ENCODE results near the gene MCTP1. TPM values are rescaled to one million over a fixed set of nuclear protein-coding genes. Genes with fewer than 3 reads are reported as not detected.

Gene MCTP1
- total and polyA plus RNA-seq, 4 experiments from 2014 or later, result 0.31 to 0.42 (median 0.39) TPM; not detected in 1

GRCh38 chr5:94815313-94816039 is 469.4 kb downstream of the MCTP1 start:
- Mint-ChIP-seq H3K36me3 (no peaks in the 10 kb centered on the region), H3K4me1 (no peaks in the 10 kb centered on the region), H3K27me3 (peaks cover 0 to 5% of the 10 kb centered on the region in 2 donors), H3K27ac (no peak overlapping the region), H3K4me3 (no peak overlapping the region), H3K9me3 (no peaks in the 10 kb centered on the region)
- H3K27ac ChIP-seq (ENCODE audit: low read depth, low read length), result no peak overlapping the region
- no peaks in the 10 kb centered on the region for H3K36me3 ChIP-seq (ENCODE audit: insufficient read depth, low read length)
- DNase-seq, result no peak
- no peak overlapping the region for H3K4me3 ChIP-seq (ENCODE audit: low read length in 2 of 2)
- intact Hi-C loops (cut with micrococcal nuclease), result no loop called here
- POLR2A ChIA-PET (ENCODE audit: partially characterized antibody), result no interaction called here
- CTCF ChIA-PET (ENCODE audit: partially characterized antibody), result no interaction called here
- H3K27me3 ChIP-seq (ENCODE audit: insufficient read depth, low read length), result no peaks in the 10 kb centered on the region
- no peaks in the 10 kb centered on the region for H3K4me1 ChIP-seq (ENCODE audit: insufficient read depth, low read length)
- no peaks in the 10 kb centered on the region for H3K9me3 ChIP-seq (ENCODE audit: control insufficient read depth in 1 of 2, low read length in 2 of 2)

DNA sequence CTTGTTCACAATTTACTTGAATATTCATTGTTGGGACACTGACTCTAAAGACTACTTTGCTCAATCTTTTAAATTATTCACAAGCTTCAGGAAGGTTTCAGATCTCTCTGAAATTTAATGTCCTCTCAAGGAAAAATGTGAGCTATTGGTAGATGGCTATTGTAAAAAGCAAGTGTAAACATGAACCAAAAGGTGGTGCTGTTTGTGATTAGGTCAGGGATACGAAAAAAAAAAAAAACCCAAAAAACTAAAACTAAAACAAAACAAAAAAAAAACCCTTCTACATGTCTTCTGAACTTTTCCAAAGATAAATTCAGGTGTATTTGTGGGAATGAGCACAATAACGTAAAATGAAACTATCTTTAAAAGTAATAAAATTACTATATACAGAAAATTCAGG is 472.7 kb downstream of the MCTP1 start:
- H3K27ac Mint-ChIP-seq, result no peak overlapping the region
- no peaks in the 10 kb centered on the region for H3K27me3 ChIP-seq (ENCODE audit: insufficient read depth, low read length)
- no peak for DNase-seq
- H3K27me3 Mint-ChIP-seq, result peaks cover 0 to 5% of the 10 kb centered on the region in 2 donors
- H3K9me3 Mint-ChIP-seq, result no peaks in the 10 kb centered on the region
- H3K4me1 Mint-ChIP-seq, result no peaks in the 10 kb centered on the region
- no peak overlapping the region for H3K27ac ChIP-seq (ENCODE audit: low read depth, low read length)
- intact Hi-C loops (cut with micrococcal nuclease), result no loop called here
- no peaks in the 10 kb centered on the region for H3K36me3 Mint-ChIP-seq
- no peaks in the 10 kb centered on the region for H3K9me3 ChIP-seq (ENCODE audit: control insufficient read depth in 1 of 2, low read length in 2 of 2)
- no peaks in the 10 kb centered on the region for H3K36me3 ChIP-seq (ENCODE audit: insufficient read depth, low read length)
- CTCF ChIA-PET (ENCODE audit: partially characterized antibody), result interaction anchor here (1.2 kb wide), 1 partner anchor 22 kb away, joined by 3 read pairs; no protein-coding TSS in a partner anchor
- H3K4me3 ChIP-seq (ENCODE audit: low read length in 2 of 2), result no peak overlapping the region
- no peak overlapping the region for H3K4me3 Mint-ChIP-seq
- POLR2A ChIA-PET (ENCODE audit: partially characterized antibody), result no interaction called here
- no peaks in the 10 kb centered on the region for H3K4me1 ChIP-seq (ENCODE audit: insufficient read depth, low read length)

DNA sequence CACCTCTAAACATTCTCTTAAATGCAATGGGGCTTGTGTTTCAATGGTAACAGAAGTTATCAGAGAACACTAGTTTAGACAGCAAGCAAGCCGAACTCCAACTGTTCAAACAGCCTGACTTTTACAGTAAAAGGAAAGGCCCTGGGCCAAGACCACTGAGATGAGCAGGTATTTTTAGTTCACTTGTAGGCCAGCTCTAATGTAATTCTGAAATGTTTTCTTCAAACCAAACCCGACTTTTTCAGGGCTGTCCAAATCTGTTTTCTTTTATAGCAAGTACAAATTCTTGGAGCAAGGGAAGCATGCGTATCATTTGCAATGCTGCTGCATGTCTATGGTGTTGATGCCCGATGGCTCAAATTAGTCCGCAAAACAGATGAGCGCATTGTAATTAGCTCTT is 473.6 kb downstream of the MCTP1 start:
- no peaks in the 10 kb centered on the region for H3K27me3 ChIP-seq (ENCODE audit: insufficient read depth, low read length)
- H3K36me3 Mint-ChIP-seq, result no peaks in the 10 kb centered on the region
- POLR2A ChIA-PET (ENCODE audit: partially characterized antibody), result no interaction called here
- intact Hi-C loops (cut with micrococcal nuclease), result no loop called here
- no peaks in the 10 kb centered on the region for H3K9me3 Mint-ChIP-seq
- no peaks in the 10 kb centered on the region for H3K36me3 ChIP-seq (ENCODE audit: insufficient read depth, low read length)
- no peaks in the 10 kb centered on the region for H3K4me1 Mint-ChIP-seq
- H3K4me3 Mint-ChIP-seq, result no peak overlapping the region
- H3K27ac ChIP-seq (ENCODE audit: low read depth, low read length), result no peak overlapping the region
- H3K4me3 ChIP-seq (ENCODE audit: low read length in 2 of 2), result no peak overlapping the region
- H3K27ac Mint-ChIP-seq, result no peak overlapping the region
- no peaks in the 10 kb centered on the region for H3K9me3 ChIP-seq (ENCODE audit: control insufficient read depth in 1 of 2, low read length in 2 of 2)
- H3K4me1 ChIP-seq (ENCODE audit: insufficient read depth, low read length), result no peaks in the 10 kb centered on the region
- H3K27me3 Mint-ChIP-seq, result peaks cover 0 to 4% of the 10 kb centered on the region in 2 donors
- no peak for DNase-seq
- CTCF ChIA-PET (ENCODE audit: partially characterized antibody), result interaction anchor here (1.2 kb wide), 1 partner anchor 23 kb away, joined by 3 read pairs; no protein-coding TSS in a partner anchor

DNA sequence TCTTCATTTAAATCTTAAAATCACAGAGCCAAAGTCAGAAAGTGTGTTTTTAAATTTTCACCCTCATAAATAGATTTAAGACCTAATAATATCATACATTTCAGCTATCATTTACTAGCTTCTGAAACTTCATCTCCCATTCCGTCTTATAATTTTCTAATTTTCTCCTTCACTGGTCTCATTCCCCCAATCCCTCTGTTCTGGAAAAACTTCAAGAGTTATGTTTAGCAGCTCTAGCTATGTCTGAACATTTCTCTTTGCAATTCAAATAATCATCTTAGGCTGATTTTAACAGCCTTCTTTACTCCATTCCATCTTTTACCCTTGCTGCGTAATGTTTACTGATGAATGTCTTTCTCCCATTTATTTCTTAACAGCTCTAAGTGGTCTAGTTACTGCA is 474.0 kb downstream of the MCTP1 start:
- H3K4me1 Mint-ChIP-seq, result no peaks in the 10 kb centered on the region
- no peak overlapping the region for H3K27ac Mint-ChIP-seq
- no peaks in the 10 kb centered on the region for H3K4me1 ChIP-seq (ENCODE audit: insufficient read depth, low read length)
- no peaks in the 10 kb centered on the region for H3K9me3 Mint-ChIP-seq
- H3K4me3 Mint-ChIP-seq, result no peak overlapping the region
- no peaks in the 10 kb centered on the region for H3K36me3 Mint-ChIP-seq
- peaks cover 0 to 4% of the 10 kb centered on the region in 2 donors for H3K27me3 Mint-ChIP-seq
- no peaks in the 10 kb centered on the region for H3K9me3 ChIP-seq (ENCODE audit: control insufficient read depth in 1 of 2, low read length in 2 of 2)
- no peak for DNase-seq
- CTCF ChIA-PET (ENCODE audit: partially characterized antibody), result interaction anchor here (1.2 kb wide), 2 partner anchors 13 to 23 kb away, joined by 3 read pairs; no protein-coding TSS in a partner anchor
- POLR2A ChIA-PET (ENCODE audit: partially characterized antibody), result no interaction called here
- no peaks in the 10 kb centered on the region for H3K27me3 ChIP-seq (ENCODE audit: insufficient read depth, low read length)
- intact Hi-C loops (cut with micrococcal nuclease), result no loop called here
- no peaks in the 10 kb centered on the region for H3K36me3 ChIP-seq (ENCODE audit: insufficient read depth, low read length)
- no peak overlapping the region for H3K4me3 ChIP-seq (ENCODE audit: low read length in 2 of 2)
- no peak overlapping the region for H3K27ac ChIP-seq (ENCODE audit: low read depth, low read length)

- H3K9me3 ChIP-seq (ENCODE audit: control insufficient read depth in 1 of 2, low read length in 2 of 2), result no peaks in the 10 kb centered on the region
- no peak overlapping the region for H3K27ac ChIP-seq (ENCODE audit: low read depth, low read length)
- Mint-ChIP-seq H3K27me3 (peaks cover 0 to 4% of the 10 kb centered on the region in 2 donors), H3K4me3 (no peak overlapping the region), H3K9me3 (no peaks in the 10 kb centered on the region), H3K36me3 (no peaks in the 10 kb centered on the region), H3K27ac (no peak overlapping the region), H3K4me1 (no peaks in the 10 kb centered on the region)
- H3K4me1 ChIP-seq (ENCODE audit: insufficient read depth, low read length), result no peaks in the 10 kb centered on the region
- no peak for DNase-seq
- POLR2A ChIA-PET (ENCODE audit: partially characterized antibody), result no interaction called here
- H3K4me3 ChIP-seq (ENCODE audit: low read length in 2 of 2), result no peak overlapping the region
- CTCF ChIA-PET (ENCODE audit: partially characterized antibody), result interaction anchor here (1.2 kb wide), 1 partner anchor 14 kb away, joined by 3 read pairs; no protein-coding TSS in a partner anchor
- no peaks in the 10 kb centered on the region for H3K36me3 ChIP-seq (ENCODE audit: insufficient read depth, low read length)
- intact Hi-C loops (cut with micrococcal nuclease), result no loop called here
- H3K27me3 ChIP-seq (ENCODE audit: insufficient read depth, low read length), result no peaks in the 10 kb centered on the region
Measured at GRCh38 chr5:94810281-94810680, 474.6 kb downstream of the MCTP1 start.

DNA sequence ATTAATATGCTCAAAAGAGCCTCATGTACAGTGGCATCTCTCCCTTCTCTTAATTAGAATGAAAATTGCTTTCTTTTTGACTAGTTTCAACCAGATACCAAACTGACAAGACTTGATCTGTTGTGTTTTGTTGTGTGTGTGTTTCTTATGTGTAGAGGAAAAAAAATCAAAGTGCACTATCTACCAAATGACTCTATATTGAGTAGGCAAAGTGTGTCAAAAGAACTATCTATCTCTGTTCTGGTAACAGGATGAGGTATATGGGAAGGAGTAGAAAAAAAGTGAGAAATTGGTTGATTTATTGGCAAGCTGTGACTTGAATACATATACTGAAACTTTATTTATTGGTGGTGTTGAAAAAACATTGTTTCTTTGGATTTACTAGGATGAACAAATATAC is 476.4 kb downstream of the MCTP1 start:
- no peaks in the 10 kb centered on the region for H3K27me3 ChIP-seq (ENCODE audit: insufficient read depth, low read length)
- no peaks in the 10 kb centered on the region for H3K9me3 ChIP-seq (ENCODE audit: control insufficient read depth in 1 of 2, low read length in 2 of 2)
- CTCF ChIA-PET (ENCODE audit: partially characterized antibody), result interaction anchor here (0.9 to 1.3 kb wide), 2 partner anchors 17 to 283 kb away, joined by 3 read pairs; no protein-coding TSS in a partner anchor
- H3K4me1 ChIP-seq (ENCODE audit: insufficient read depth, low read length), result no peaks in the 10 kb centered on the region
- peaks cover 0 to 4% of the 10 kb centered on the region in 2 donors for H3K27me3 Mint-ChIP-seq
- no peaks in the 10 kb centered on the region for H3K4me1 Mint-ChIP-seq
- H3K27ac Mint-ChIP-seq, result no peak overlapping the region
- POLR2A ChIA-PET (ENCODE audit: partially characterized antibody), result no interaction called here
- no peak for DNase-seq
- intact Hi-C loops (cut with micrococcal nuclease), result no loop called here
- no peaks in the 10 kb centered on the region for H3K9me3 Mint-ChIP-seq
- H3K27ac ChIP-seq (ENCODE audit: low read depth, low read length), result no peak overlapping the region
- H3K4me3 Mint-ChIP-seq, result no peak overlapping the region
- H3K4me3 ChIP-seq (ENCODE audit: low read length in 2 of 2), result no peak overlapping the region
- H3K36me3 Mint-ChIP-seq, result no peaks in the 10 kb centered on the region
- H3K36me3 ChIP-seq (ENCODE audit: insufficient read depth, low read length), result no peaks in the 10 kb centered on the region

DNA sequence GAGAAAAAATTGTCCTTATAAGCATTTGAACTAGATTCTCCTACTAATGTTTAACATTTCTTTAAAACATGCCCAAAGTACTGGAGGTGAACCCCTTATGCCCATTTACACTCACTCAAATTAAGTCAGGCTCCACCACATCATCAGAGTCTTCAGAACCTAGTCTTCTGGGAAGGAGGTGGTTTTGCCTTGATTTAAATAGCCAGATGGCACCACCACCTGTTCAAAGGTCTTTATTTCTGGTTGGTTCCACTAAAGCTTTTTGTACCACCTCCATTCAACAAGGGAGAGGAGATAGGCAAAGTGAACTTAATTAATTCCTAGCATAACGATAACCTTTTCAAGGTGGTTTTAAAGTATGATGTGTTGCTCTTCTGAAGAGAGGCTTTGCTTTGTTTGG is 476.9 kb downstream of the MCTP1 start:
- H3K36me3 ChIP-seq (ENCODE audit: insufficient read depth, low read length), result no peaks in the 10 kb centered on the region
- Mint-ChIP-seq H3K4me1 (no peaks in the 10 kb centered on the region), H3K27ac (no peak overlapping the region), H3K4me3 (no peak overlapping the region), H3K9me3 (no peaks in the 10 kb centered on the region), H3K36me3 (no peaks in the 10 kb centered on the region), H3K27me3 (peaks cover 0 to 4% of the 10 kb centered on the region in 2 donors)
- no peak overlapping the region for H3K27ac ChIP-seq (ENCODE audit: low read depth, low read length)
- H3K27me3 ChIP-seq (ENCODE audit: insufficient read depth, low read length), result no peaks in the 10 kb centered on the region
- ChIA-PET POLR2A (ENCODE audit: partially characterized antibody) (no interaction called here), CTCF (ENCODE audit: partially characterized antibody) (no interaction called here)
- H3K4me1 ChIP-seq (ENCODE audit: insufficient read depth, low read length), result no peaks in the 10 kb centered on the region
- DNase-seq, result no peak
- intact Hi-C loops (cut with micrococcal nuclease), result no loop called here
- no peaks in the 10 kb centered on the region for H3K9me3 ChIP-seq (ENCODE audit: control insufficient read depth in 1 of 2, low read length in 2 of 2)
- no peak overlapping the region for H3K4me3 ChIP-seq (ENCODE audit: low read length in 2 of 2)

All from CD4-positive, alpha-beta memory T cell (primary cell).